ENCODE measurements around the gene ZFP36L1.

ZFP36L1 gene

GRCh38 chr14:68793734-68794129, 865 bp upstream of the ZFP36L1 start:
- in situ Hi-C loops (cut with MboI; ENCODE audit: low pct_unique_long_range_greater_than_20kb, low sequenced_read_pairs, unreplicated experiment): no loop called here
- DNase-seq (ENCODE audit: low spot score): no peak
- no peak for TF ChIP-seq CTCF (IDR thresholded peaks at IDR 0.05; ENCODE audit: extremely low read depth, insufficient read depth, missing control alignments)

- no peak for TF ChIP-seq CTCF (IDR thresholded peaks at IDR 0.05; ENCODE audit: extremely low read depth, insufficient read depth, missing control alignments)
- DNase-seq (ENCODE audit: low spot score): no peak
- in situ Hi-C loops (cut with MboI; ENCODE audit: low pct_unique_long_range_greater_than_20kb, low sequenced_read_pairs, unreplicated experiment): no loop called here
Observed at GRCh38 chr14:68792678-68792978, 239 bp downstream of the ZFP36L1 start.

GRCh38 chr14:68791902-68792677, 777 bp downstream of the ZFP36L1 start:
- no peak for DNase-seq (ENCODE audit: low spot score)
- TF ChIP-seq CTCF (IDR thresholded peaks at IDR 0.05; ENCODE audit: extremely low read depth, insufficient read depth, missing control alignments): no peak
- in situ Hi-C loops (cut with MboI; ENCODE audit: low pct_unique_long_range_greater_than_20kb, low sequenced_read_pairs, unreplicated experiment): no loop called here

GRCh38 chr14:68791078-68791901, 1.6 kb downstream of the ZFP36L1 start:
- in situ Hi-C loops (cut with MboI; ENCODE audit: low pct_unique_long_range_greater_than_20kb, low sequenced_read_pairs, unreplicated experiment): no loop called here

GRCh38 chr14:68790644-68791077, 2.2 kb downstream of the ZFP36L1 start:
- no peak for DNase-seq (ENCODE audit: low spot score)
- in situ Hi-C loops (cut with MboI; ENCODE audit: low pct_unique_long_range_greater_than_20kb, low sequenced_read_pairs, unreplicated experiment): no loop called here
- TF ChIP-seq CTCF (IDR thresholded peaks at IDR 0.05; ENCODE audit: extremely low read depth, insufficient read depth, missing control alignments): no peak

More at GRCh38 chr14:68791078-68791901, 1.6 kb downstream of the ZFP36L1 start:
- no peak for DNase-seq (ENCODE audit: low spot score)
- no peak for TF ChIP-seq CTCF (IDR thresholded peaks at IDR 0.05; ENCODE audit: extremely low read depth, insufficient read depth, missing control alignments)

- TF ChIP-seq CTCF (IDR thresholded peaks at IDR 0.05; ENCODE audit: extremely low read depth, insufficient read depth, missing control alignments): no peak
- in situ Hi-C loops (cut with MboI; ENCODE audit: low pct_unique_long_range_greater_than_20kb, low sequenced_read_pairs, unreplicated experiment): no loop called here
- no peak for DNase-seq (ENCODE audit: low spot score)
Observed at GRCh38 chr14:68789821-68790643, 2.8 kb downstream of the ZFP36L1 start.

Measured in GM13977 (cell line).